Lower lobe of right lung (tissue), 2 donors: Measurements from ENCODE around the gene CTPS1. TPM values are rescaled to one million over a fixed set of nuclear protein-coding genes. Genes with fewer than 3 reads are reported as not detected.

Experiments used
- ATAC-seq, 2 donors: fragments of 200-7000 bp; cut with Tn5 transposase; one replicate each; pipeline ENCODE4 v1.9.1; 2020 to 2022; ENCODE audit warnings: mild to moderate bottlenecking in 2 of 2, moderate library complexity in 2 of 2
- DNase-seq: peaks from one replicate; pipeline ENCODE4 v3.0.0-alpha.2; 2020
- H3K27ac ChIP-seq: fragments of 200-600 bp; one replicate; pipeline ENCODE4 v1.8.0; 2022
- H3K27me3 ChIP-seq: fragments of 200-600 bp; one replicate; pipeline ENCODE4 v1.8.0; 2022; ENCODE audit warnings: low read depth
- H3K36me3 ChIP-seq: fragments of 200-600 bp; one replicate; pipeline ENCODE4 v1.8.0; 2022; ENCODE audit warnings: mild to moderate bottlenecking
- H3K4me1 ChIP-seq: fragments of 200-600 bp; one replicate; pipeline ENCODE4 v1.8.0; 2022
- H3K4me3 ChIP-seq: fragments of 200-600 bp; one replicate; pipeline ENCODE4 v1.8.0; 2022; ENCODE audit warnings: mild to moderate bottlenecking
- H3K9me3 ChIP-seq: fragments of 200-600 bp; one replicate; pipeline ENCODE4 v1.8.0; 2022
- CTCF ChIP-seq: fragments of 200-600 bp; IDR thresholded peaks from one replicate; pipeline ENCODE4 v1.8.0; 2022; ENCODE audit warnings: antibody characterized with exemption, mild to moderate bottlenecking
- intact Hi-C: fragments of 100-400 bp; cut with DNase I; formaldehyde crosslinking; loops from one replicate; pipeline ENCODE4 v1.11.0; 2022
- total RNA-seq: library from RNA; stranded (reverse); fragmentation: NEBNext Ultra II Directional; extraction: Animal tissue kit (Norgen Biotek cat#: 25700); gene quantifications from one replicate; pipeline ENCODE4 v1.2.1, GENCODE V29; 2021
- donor health status: DM: no; HTN: yes; CAD: no; lungs with severe emphysema.

Gene CTPS1
- total RNA-seq, 1 donor from 2014 or later: 16.2 TPM

- ATAC-seq (no peak), DNase-seq (no peak)
- Histone ChIP-seq H3K36me3 (no peaks in the 10 kb centered on the region), H3K27ac (peak overlapping the region; percentile 73), H3K4me3 (no peak overlapping the region), H3K4me1 (peaks cover 9% of the 10 kb centered on the region), H3K9me3 (no peaks in the 10 kb centered on the region), H3K27me3 (no peaks in the 10 kb centered on the region)
- intact Hi-C loops: no loop called here
- TF ChIP-seq CTCF: no peak
Observed at GRCh38 chr1:40945491-40945973, 34.0 kb upstream of the CTPS1 start.

GRCh38 chr1:40948741-40949443 is 30.6 kb upstream of the CTPS1 start:
- Histone ChIP-seq H3K27me3 (peaks cover 5% of the 10 kb centered on the region), H3K27ac (no peak overlapping the region), H3K36me3 (no peaks in the 10 kb centered on the region), H3K4me3 (no peak overlapping the region), H3K4me1 (peaks cover 7% of the 10 kb centered on the region), H3K9me3 (no peaks in the 10 kb centered on the region)
- intact Hi-C loops: no loop called here
- TF ChIP-seq CTCF: peak; percentile 75
- ATAC-seq (peak; percentile 67 to 70), DNase-seq (no peak)

GRCh38 chr1:40949563-40949962 is 29.9 kb upstream of the CTPS1 start:
- peaks cover under 1% of the 10 kb centered on the region for H3K4me1 ChIP-seq
- intact Hi-C loops: no loop called here
- no peaks in the 10 kb centered on the region for H3K36me3 ChIP-seq
- no peak overlapping the region for H3K27ac ChIP-seq
- no peaks in the 10 kb centered on the region for H3K9me3 ChIP-seq
- ATAC-seq (no peak), DNase-seq (no peak)
- TF ChIP-seq CTCF: no peak
- peaks cover 5% of the 10 kb centered on the region for H3K27me3 ChIP-seq
- no peak overlapping the region for H3K4me3 ChIP-seq

GRCh38 chr1:40951943-40952743 is 27.4 kb upstream of the CTPS1 start:
- peak; percentile 92 for TF ChIP-seq CTCF
- intact Hi-C loops: loop anchor here (10.0 kb wide), 1 partner anchor 97 kb away; no protein-coding TSS in a partner anchor
- Histone ChIP-seq H3K27ac (no peak overlapping the region), H3K4me1 (peaks cover 7% of the 10 kb centered on the region), H3K27me3 (peaks cover 5% of the 10 kb centered on the region), H3K4me3 (no peak overlapping the region), H3K9me3 (no peaks in the 10 kb centered on the region), H3K36me3 (no peaks in the 10 kb centered on the region)
- DNase-seq: peak; percentile 83
- peak; percentile 83 to 87 for ATAC-seq

GRCh38 chr1:40952744-40953315 is 26.7 kb upstream of the CTPS1 start:
- Histone ChIP-seq H3K27me3 (peaks cover 5% of the 10 kb centered on the region), H3K36me3 (no peaks in the 10 kb centered on the region), H3K9me3 (no peaks in the 10 kb centered on the region), H3K4me3 (no peak overlapping the region), H3K27ac (no peak overlapping the region), H3K4me1 (peaks cover 7% of the 10 kb centered on the region)
- DNase-seq (no peak), ATAC-seq (peak in 1 of 2 donors; percentile 8)
- TF ChIP-seq CTCF: no peak
- intact Hi-C loops: loop anchor here (10.0 kb wide), 1 partner anchor 98 kb away; no protein-coding TSS in a partner anchor
